HG03558 (cell line): Measurements from ENCODE around the gene LZTS3.
"Not testable (repeated sequence)": the region's sequence is repeated elsewhere in the genome, so short reads cannot be mapped to it uniquely, and the experiment has no call there.

ENCODE experiments used
- ATAC-seq: cut with Tn5 transposase; IDR thresholded peaks from one replicate; pipeline ENCODE4 v1.9.1; 2021; ENCODE audit warnings: moderate number of reproducible peaks; ENCODE audit not compliant: unreplicated experiment; ENCODE audit errors: extremely low read depth

The LZTS3 gene

GRCh38 chr20:3193806-3194616 is 20.7 kb upstream of the LZTS3 start:
- ATAC-seq = no peak

GRCh38 chr20:3192226-3193015 is 19.1 kb upstream of the LZTS3 start:
- ATAC-seq = no peak

GRCh38 chr20:3190681-3191111 is 17.3 kb upstream of the LZTS3 start:
- ATAC-seq = no peak

- no peak for ATAC-seq
Observed at GRCh38 chr20:3189561-3190131, 16.3 kb upstream of the LZTS3 start.

GRCh38 chr20:3188823-3189413 is 15.6 kb upstream of the LZTS3 start:
- ATAC-seq = no peak

GRCh38 chr20:3187861-3188260 is 14.5 kb upstream of the LZTS3 start:
- not testable (repeated sequence) for ATAC-seq

GRCh38 chr20:3183896-3184612 is 10.7 kb upstream of the LZTS3 start:
- ATAC-seq = no peak

- not testable (repeated sequence) for ATAC-seq
Observed at GRCh38 chr20:3182429-3182828, 9.1 kb upstream of the LZTS3 start.

- ATAC-seq = no peak
Observed at GRCh38 chr20:3181270-3181669, 7.9 kb upstream of the LZTS3 start.

- ATAC-seq = no peak
Observed at GRCh38 chr20:3180319-3180718, 7.0 kb upstream of the LZTS3 start.

- ATAC-seq = no peak
Observed at GRCh38 chr20:3177746-3178485, 4.6 kb upstream of the LZTS3 start.

- ATAC-seq = no peak
Observed at GRCh38 chr20:3175270-3175669, 1.9 kb upstream of the LZTS3 start.

- no peak for ATAC-seq
Observed at GRCh38 chr20:3174442-3175261, 1.3 kb upstream of the LZTS3 start.

GRCh38 chr20:3173610-3174441 is 477 bp upstream of the LZTS3 start:
- peak; percentile 55 for ATAC-seq

GRCh38 chr20:3172126-3172932 is 1.0 kb downstream of the LZTS3 start:
- no peak for ATAC-seq

GRCh38 chr20:3171391-3172125 is 1.8 kb downstream of the LZTS3 start:
- ATAC-seq = no peak
